NCI-H446 (cell line): ENCODE data around the gene RAB40B.

Source experiments
- DNase-seq, 2 experiments: peaks; one replicate each; lab custom pipeline; 2025; lab: John Stamatoyannopoulos, UW

Gene RAB40B

GRCh38 chr17:82691714-82692113, 6.8 kb downstream of the RAB40B start:
- no peak for DNase-seq

GRCh38 chr17:82690786-82691489, 7.6 kb downstream of the RAB40B start:
- no peak for DNase-seq

- DNase-seq = no peak
Observed at GRCh38 chr17:82689077-82689476, 9.4 kb downstream of the RAB40B start.

GRCh38 chr17:82687871-82688270, 10.6 kb downstream of the RAB40B start:
- no peak for DNase-seq

GRCh38 chr17:82687375-82687861, 11.1 kb downstream of the RAB40B start:
- DNase-seq = no peak

GRCh38 chr17:82686366-82687324, 11.9 kb downstream of the RAB40B start:
- no peak for DNase-seq

GRCh38 chr17:82685291-82685690, 13.2 kb downstream of the RAB40B start:
- no peak for DNase-seq

GRCh38 chr17:82684228-82684841, 14.2 kb downstream of the RAB40B start:
- no peak for DNase-seq

GRCh38 chr17:82683534-82683933, 15.0 kb downstream of the RAB40B start:
- no peak for DNase-seq

- DNase-seq = no peak
Observed at GRCh38 chr17:82681547-82681946, 17.0 kb downstream of the RAB40B start.

GRCh38 chr17:82679586-82680465, 18.7 kb downstream of the RAB40B start:
- no peak for DNase-seq

GRCh38 chr17:82678265-82678891, 20.1 kb downstream of the RAB40B start:
- DNase-seq = no peak

GRCh38 chr17:82677353-82677925, 21.1 kb downstream of the RAB40B start:
- DNase-seq = no peak

GRCh38 chr17:82675476-82676245, 22.8 kb downstream of the RAB40B start:
- no peak for DNase-seq

GRCh38 chr17:82674656-82675475, 23.6 kb downstream of the RAB40B start:
- no peak for DNase-seq

- DNase-seq = no peak
Observed at GRCh38 chr17:82670661-82671450, 27.6 kb downstream of the RAB40B start.

GRCh38 chr17:82668631-82669099, 29.8 kb downstream of the RAB40B start:
- DNase-seq = peak in 1 of 2 experiments; percentile 24
